HG02798 (cell line): Measurements from ENCODE around the gene KIAA0408.

Source experiments
- ATAC-seq: cut with Tn5 transposase; IDR thresholded peaks from one replicate; pipeline ENCODE4 v1.9.1; 2021; ENCODE audit warnings: mild to moderate bottlenecking; ENCODE audit not compliant: unreplicated experiment, poor library complexity

Gene KIAA0408

DNA sequence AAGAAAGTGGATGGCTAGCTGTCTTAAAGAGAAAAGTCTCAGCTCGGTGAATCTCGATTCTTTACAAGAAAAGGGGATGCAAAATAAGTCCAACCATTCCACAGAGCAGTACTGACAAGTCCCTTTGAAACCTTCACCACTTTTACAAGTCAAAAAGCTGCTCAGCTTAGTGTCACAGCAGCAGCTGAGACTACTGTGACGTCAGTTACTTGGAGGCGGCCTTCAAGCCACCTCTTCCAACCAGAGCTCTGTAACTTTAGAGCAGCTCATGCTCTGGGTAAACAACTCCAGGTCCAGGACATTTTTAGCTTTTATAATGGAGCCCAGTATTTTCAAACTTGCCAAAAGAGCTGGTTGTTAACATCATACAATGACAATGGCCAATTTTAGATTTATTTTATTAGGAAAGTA is at the start of gene KIAA0408:
Gene KIAA0408 (minus strand): TSS at position 159 of the 411 bp plus-strand sequence. CDS start 5,408 bp downstream, outside the sequence.
- no peak for ATAC-seq

DNA sequence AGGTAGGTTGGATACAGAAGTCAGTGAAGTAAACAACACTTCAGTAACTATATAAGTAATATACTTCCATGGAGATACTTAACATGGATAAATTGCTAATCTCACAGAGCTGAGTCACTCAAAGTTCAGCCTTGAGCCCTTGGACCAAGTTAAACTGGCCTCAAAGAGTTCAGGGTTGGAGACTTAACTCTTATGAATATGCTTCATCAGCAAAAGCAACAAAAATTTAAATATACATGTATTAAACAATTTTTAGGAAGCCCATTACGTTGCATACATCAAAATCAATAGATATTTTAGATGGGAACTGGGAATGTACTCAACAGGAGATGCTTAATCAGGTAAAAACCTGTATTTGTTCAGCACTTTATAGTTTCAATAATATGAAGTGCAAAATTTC is 47.7 kb upstream of the KIAA0408 start:
- no peak for ATAC-seq

DNA sequence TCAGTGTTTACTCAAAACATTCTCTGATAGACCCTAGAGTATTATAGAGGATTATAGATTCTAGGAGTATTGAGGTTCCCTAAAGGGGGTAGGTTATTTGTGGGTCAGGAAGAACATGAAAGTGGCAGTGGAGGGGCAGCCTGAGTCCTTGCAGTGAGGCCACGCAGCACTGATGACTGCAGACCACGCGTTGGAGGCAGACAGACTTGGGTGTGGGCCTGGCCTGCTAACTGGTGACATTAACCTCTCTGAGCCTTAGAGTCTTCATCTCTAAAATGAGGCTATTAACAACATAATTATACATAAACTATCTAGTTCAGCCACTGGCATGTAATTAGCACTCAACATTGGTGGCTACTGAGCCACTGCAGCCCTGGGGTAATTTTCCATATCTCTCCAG is 43.8 kb upstream of the KIAA0408 start:
- ATAC-seq = no peak

DNA sequence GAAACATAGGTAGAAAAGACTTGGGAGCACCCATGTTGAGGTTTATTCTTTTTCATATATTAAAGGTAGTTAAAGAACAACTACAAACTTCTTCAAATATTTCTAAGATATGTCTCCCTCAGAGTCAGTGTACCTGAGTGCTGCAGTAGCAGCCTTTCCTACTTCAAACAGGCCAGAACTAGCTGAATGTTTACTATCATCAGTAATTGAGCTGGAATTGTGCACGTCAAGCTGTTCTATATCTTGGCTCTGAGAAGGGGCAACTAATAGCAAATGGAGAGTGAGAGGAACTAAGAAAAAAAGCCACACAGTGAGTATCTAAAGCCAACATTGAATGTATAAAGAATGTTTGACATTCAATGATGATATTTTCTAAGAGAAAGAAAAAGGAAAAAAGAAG is 38.2 kb upstream of the KIAA0408 start:
- no peak for ATAC-seq

GRCh38 chr6:127496471-127496870 is 37.3 kb upstream of the KIAA0408 start:
- no peak for ATAC-seq

DNA sequence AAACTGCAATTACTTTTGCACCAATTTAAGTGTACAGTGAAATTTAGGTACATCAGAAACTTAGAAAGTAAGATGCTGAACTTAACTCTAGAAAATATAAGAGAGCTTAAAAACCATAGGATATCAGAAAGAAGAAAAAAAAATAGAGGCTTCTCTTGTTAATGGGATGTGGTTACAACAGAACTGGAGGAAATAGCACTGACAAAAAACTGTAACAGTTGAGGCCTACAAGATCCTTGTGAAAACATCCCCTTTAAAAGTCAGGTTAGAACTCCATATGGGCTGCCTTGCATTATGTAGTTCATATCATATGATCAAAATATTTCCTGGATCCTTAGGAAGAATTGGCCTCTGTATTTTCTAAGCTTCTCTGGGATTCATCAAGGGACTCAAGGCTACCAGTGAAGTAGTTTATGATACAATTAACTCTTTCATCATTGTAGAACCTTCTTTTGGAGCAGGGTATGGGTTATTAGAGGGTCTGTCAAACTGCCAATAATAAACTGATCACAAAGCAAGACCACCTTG is 35.1 kb upstream of the KIAA0408 start:
- no peak for ATAC-seq

DNA sequence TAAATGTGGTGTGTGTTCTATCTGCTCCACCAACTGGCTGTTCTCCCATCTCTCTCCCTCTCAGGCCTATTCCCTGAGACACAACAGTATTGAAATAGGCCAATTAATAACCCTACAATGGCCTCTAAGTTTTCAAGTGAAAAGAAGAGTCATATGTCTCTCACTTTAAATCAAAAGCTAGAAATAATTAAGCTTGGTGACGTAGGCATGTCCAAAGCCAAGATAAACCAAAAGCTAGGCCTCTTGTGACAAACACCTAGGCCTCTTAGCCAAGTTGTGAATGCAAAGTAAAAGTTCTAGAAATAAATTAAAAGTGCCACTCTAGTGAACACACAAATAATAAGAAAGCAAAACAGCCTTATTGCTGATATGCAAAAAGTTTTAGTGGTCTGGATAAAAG is 30.1 kb upstream of the KIAA0408 start:
- ATAC-seq = no peak

- ATAC-seq = no peak
Measured at GRCh38 chr6:127486934-127487333, 27.7 kb upstream of the KIAA0408 start.

- peak; percentile 100 for ATAC-seq
Measured at GRCh38 chr6:127484212-127484863, 25.1 kb upstream of the KIAA0408 start.

GRCh38 chr6:127483399-127484055 is 24.3 kb upstream of the KIAA0408 start:
- ATAC-seq = peak; percentile 21

GRCh38 chr6:127482325-127482724 is 23.1 kb upstream of the KIAA0408 start:
- ATAC-seq = no peak

- no peak for ATAC-seq
Measured at GRCh38 chr6:127481628-127482027, 22.4 kb upstream of the KIAA0408 start.

DNA sequence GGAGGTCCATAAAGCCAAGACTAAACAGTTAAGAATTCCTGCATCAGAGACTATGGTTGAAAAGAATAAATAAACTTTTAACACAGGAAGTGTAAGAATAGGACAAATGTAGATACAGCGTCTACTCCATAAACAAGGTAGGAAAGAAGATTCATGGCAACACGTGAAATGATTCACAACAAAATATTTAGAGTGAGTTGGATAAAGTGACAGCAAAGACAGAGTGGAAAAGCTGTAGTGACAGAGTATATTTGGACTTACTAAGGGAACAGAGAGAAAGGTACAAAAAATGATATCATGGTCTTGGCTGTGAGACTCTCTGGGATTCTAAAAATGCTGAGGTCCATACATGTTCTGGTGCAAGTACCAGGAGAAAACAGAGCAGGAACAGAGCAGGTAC is 21.9 kb upstream of the KIAA0408 start:
- no peak for ATAC-seq

GRCh38 chr6:127477658-127478057 is 18.5 kb upstream of the KIAA0408 start:
- no peak for ATAC-seq

GRCh38 chr6:127475823-127476176 is 16.6 kb upstream of the KIAA0408 start:
- ATAC-seq = no peak

DNA sequence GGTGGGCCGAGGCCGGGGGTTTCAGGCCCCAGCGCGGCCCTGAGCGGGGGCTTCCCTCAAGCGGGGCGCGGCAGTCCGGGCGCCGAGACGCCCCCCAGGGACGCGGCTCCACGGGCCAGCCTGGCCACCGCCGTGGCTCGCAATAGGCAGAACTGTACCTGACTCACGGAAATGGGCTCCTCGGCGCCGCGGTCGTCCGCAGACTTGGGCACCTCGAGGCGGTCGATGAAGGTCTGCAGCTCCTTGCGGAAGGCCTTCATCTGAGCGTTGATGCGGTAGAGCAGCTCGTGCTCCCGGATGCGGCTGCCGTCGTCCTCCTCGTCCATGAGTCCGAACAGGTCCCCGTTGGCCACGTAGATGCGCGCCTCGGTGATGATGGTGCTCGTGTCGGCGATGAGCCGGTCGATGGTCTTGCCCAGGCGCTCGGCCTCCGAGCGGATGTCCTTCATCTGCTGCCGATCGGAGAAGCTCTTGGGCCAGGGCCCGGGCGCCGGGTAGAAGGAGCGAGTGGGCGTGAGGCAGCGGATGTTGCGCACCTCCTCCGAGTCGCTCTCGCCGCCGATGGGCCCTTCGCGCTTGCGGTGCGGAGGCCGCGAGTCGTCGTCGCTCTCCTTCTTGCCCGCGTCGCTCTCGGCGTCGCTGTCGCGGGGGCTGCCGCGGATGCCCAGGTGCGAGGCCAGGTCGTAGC is 16.1 kb upstream of the KIAA0408 start:
- ATAC-seq = no peak

GRCh38 chr6:127471379-127472255 is 12.4 kb upstream of the KIAA0408 start:
- peak; percentile 48 for ATAC-seq

DNA sequence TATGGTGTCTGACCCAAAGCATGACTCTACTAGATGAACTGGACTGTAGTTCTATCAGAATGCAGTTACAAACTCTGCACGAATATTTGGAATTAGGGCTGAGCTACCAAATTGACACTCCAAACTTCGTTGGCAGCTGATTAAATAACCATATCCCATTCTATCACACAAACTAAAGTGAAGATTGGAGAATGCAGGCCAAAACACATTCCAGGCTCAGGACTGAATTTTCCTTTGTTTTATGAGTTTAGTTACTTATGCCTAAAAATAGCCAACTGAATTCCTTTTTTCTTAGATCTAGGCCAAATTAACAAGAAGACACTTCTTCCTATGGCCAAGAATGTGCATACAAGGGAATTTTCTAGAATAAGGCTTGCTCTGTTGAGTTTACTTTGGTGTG is 9.7 kb upstream of the KIAA0408 start:
- ATAC-seq = no peak

GRCh38 chr6:127466416-127466815 is 7.2 kb upstream of the KIAA0408 start:
- no peak for ATAC-seq

- peak; percentile 95 for ATAC-seq
Measured at GRCh38 chr6:127464881-127465459, 5.8 kb upstream of the KIAA0408 start.
